AG04449 (cell line): ENCODE measurements around the gene MRPL45.

Experiments used
- CTCF ChIA-PET: fragments of 350-600 bp; formaldehyde crosslinking; extraction: SDS; loops from one replicate; lab custom pipeline; 2021; ENCODE audit warnings: antibody characterized with exemption; lab: Yijun Ruan, JAX
- POLR2A ChIA-PET: fragments of 400-600, 350-600 bp; formaldehyde crosslinking; extraction: SDS; loops from one replicate; lab custom pipeline; 2020; ENCODE audit warnings: antibody characterized with exemption, inconsistent platforms; lab: Yijun Ruan, JAX
- DNase-seq: peaks from one replicate; pipeline ENCODE4 v3.0.0-alpha.2; 2010; ENCODE audit warnings: low read depth, low spot score
- H3K4me3 ChIP-seq: 2 replicates; pipeline ENCODE4 v1.5.1; 2011; ENCODE audit warnings: low read depth, mild to moderate bottlenecking, control low read depth, low read length
- CTCF ChIP-seq: IDR thresholded peaks from one replicate; pipeline ENCODE4 v1.5.1; 2011; ENCODE audit warnings: mild to moderate bottlenecking, moderate library complexity, low read length, control low read depth, inconsistent platforms; ENCODE audit not compliant: insufficient read depth; ENCODE audit errors: missing control alignments

MRPL45 gene

GRCh38 chr17:38324772-38325171 is 27.8 kb downstream of the MRPL45 start:
- TF ChIP-seq CTCF = no peak
- ChIA-PET POLR2A (no interaction called here), CTCF (interaction anchor here (1.7 to 11.8 kb wide), 7 partner anchors 7 to 342 kb away, joined by 4 to 140 read pairs (median 12); no protein-coding TSS in a partner anchor)
- H3K4me3 ChIP-seq = no peak overlapping the region
- DNase-seq = no peak

DNA sequence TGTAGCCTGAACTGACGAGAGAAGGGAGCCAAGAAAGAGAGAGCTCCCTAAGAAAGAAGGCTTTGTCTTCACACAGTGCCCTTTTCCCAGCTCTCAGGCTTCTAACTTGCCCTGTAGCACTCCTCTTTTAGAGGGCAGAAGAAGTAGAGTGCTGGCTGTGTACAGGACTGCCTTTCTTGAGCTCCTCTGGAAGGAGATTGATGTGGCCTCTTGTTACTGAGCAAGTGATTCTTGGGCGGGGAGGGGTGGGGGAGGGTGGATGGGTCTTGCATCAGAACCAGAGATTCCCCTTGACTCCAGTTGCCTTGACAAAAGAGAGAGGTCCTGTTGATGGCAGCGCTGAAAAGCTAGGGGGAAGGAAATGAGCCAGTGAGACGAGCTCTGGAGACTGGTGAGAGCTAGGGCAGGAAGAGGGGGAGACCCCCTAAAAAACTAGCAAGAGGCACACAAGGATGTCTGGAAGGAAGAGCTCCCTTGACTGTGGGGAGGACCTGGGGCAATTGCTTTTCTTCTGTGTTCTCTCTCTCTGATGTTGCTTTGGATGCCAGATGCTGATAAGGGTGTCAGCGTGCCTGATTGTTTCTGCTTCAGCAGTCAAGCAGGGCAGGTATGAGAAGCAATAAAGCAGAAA is 28.4 kb downstream of the MRPL45 start:
- H3K4me3 ChIP-seq = no peak overlapping the region
- TF ChIP-seq CTCF = no peak
- DNase-seq = no peak
- CTCF ChIA-PET = interaction anchor here (1.2 to 11.8 kb wide), 8 partner anchors 7 to 342 kb away, joined by 3 to 140 read pairs (median 11); no protein-coding TSS in a partner anchor
- POLR2A ChIA-PET = no interaction called here

DNA sequence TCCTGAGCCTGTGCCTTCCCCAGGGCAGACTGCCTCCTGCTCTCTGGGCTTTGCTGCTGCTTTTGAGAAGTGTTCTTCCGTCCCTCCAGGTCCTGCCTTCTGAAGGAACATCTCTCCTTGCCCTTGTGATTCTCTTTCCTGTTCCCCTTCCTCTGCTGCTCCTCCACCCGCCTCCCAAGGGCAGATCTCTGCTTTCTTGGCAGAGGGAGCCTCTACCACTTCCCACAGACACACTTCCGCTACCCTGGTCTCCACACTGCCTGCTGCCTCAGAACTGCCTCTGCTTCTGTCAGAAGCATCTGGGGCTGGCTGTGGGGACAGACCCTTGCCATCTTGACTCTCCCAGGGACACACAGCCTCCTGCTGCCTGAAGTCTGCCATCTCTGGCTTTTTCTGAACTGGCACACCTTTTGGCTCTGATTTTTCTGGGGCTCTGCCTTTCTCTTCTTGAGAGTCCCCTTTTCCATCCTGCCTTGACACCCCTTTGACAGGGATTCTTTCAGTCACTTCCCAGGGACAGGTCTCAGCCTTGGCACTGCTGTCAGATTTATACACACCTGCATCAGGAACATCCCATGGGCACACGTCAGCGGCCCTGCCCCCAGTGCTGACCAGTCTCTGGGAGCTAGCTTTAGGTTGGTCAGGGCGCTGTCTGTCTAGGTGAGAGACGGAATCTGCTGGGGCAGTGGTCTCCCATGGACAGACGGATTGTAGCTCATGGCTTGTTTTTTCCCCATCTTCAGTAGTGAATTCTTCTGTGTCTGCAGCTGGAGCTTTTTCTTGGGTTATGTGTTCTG is 30.2 kb downstream of the MRPL45 start:
- ChIA-PET CTCF (interaction anchor here (0.6 to 11.8 kb wide), 7 partner anchors 5 to 88 kb away, joined by 3 to 140 read pairs (median 9); no protein-coding TSS in a partner anchor), POLR2A (no interaction called here)
- DNase-seq = no peak
- TF ChIP-seq CTCF = no peak
- H3K4me3 ChIP-seq = no peak overlapping the region

- no peak overlapping the region for H3K4me3 ChIP-seq
- TF ChIP-seq CTCF = no peak
- no peak for DNase-seq
- ChIA-PET POLR2A (no interaction called here), CTCF (interaction anchor here (0.6 to 9.5 kb wide), 6 partner anchors 7 to 87 kb away, joined by 3 to 140 read pairs (median 8); no protein-coding TSS in a partner anchor)
Observed at GRCh38 chr17:38327936-38328335, 31.0 kb downstream of the MRPL45 start.

- CTCF ChIA-PET = interaction anchor here (1.4 to 9.5 kb wide), 5 partner anchors 8 to 85 kb away, joined by 6 to 140 read pairs (median 9); no protein-coding TSS in a partner anchor
- no peak overlapping the region for H3K4me3 ChIP-seq
- TF ChIP-seq CTCF = no peak
- no peak for DNase-seq
- POLR2A ChIA-PET = no interaction called here
Observed at GRCh38 chr17:38328620-38329019, 31.7 kb downstream of the MRPL45 start.

DNA sequence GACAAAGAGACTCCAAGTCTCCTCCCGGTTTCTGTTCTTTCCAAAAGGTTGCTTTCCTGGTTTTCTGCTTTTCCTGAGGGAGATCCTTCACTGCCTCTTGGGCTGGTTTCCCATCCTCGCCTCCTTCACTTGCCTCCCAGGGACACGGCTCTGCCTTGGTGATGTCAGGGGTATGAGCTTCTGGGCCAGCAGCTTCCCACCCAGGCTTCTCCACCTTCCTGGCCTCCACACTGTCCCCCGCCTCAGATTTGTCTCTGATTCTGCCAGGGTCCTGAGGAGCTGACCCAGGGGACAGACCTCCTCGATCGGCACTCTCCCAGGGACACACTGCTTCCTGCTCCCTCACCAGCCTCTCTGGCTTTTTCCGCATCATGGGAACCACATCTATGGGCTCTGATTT is 32.3 kb downstream of the MRPL45 start:
- no peak for DNase-seq
- TF ChIP-seq CTCF = no peak
- no peak overlapping the region for H3K4me3 ChIP-seq
- POLR2A ChIA-PET = no interaction called here
- CTCF ChIA-PET = interaction anchor here (2.5 to 9.5 kb wide), 4 partner anchors 8 to 85 kb away, joined by 8 to 140 read pairs (median 45); no protein-coding TSS in a partner anchor
